Panc1 (cell line): ENCODE data around the gene CSTA. TPM values are rescaled to one million over a fixed set of nuclear protein-coding genes. Genes with fewer than 3 reads are reported as not detected.
A peak's percentile ranks its signal among the peaks of the same experiment; 100 is the strongest.

Experiments
- ATAC-seq: fragments of 200-7000 bp; cut with Tn5 transposase; 2 replicates; pipeline ENCODE4 v1.9.1; 2020; ENCODE audit warnings: mild to moderate bottlenecking, moderate library complexity
- BruUV-seq: library from RNA; stranded (reverse); fragments of 400-500 nt; replicated peaks from 2 replicates; lab custom pipeline; 2021; lab: Mats Ljungman, UMichigan
- CTCF ChIA-PET: fragments of 300-600 bp; sonication (Branson Sonifier 250); formaldehyde crosslinking; loops from one replicate; lab custom pipeline; 2022; ENCODE audit warnings: antibody characterized with exemption; lab: Charles Lee
- POLR2A ChIA-PET: fragments of 300-600 bp; sonication (Branson Sonifier 250); formaldehyde crosslinking; loops from one replicate; lab custom pipeline; 2022; ENCODE audit warnings: antibody characterized with exemption; lab: Charles Lee
- DNase-seq: peaks from one replicate; pipeline ENCODE4 v3.0.0-alpha.2; 2010; ENCODE audit warnings: low read depth, low spot score
- H3K27ac ChIP-seq: 2 replicates; pipeline ENCODE4 v1.5.1; 2011; ENCODE audit warnings: mild to moderate bottlenecking, low read length, inconsistent platforms
- H3K27me3 ChIP-seq: fragments of 200-500 bp; sonication (Bioruptor generic); 2 replicates; pipeline ENCODE4 v1.6.0; 2014; ENCODE audit warnings: low read length, inconsistent platforms; ENCODE audit not compliant: control insufficient read depth, insufficient read depth
- H3K36me3 ChIP-seq: fragments of 200-500 bp; sonication (Bioruptor generic); 2 replicates; pipeline ENCODE4 v1.5.1; 2014; ENCODE audit warnings: inconsistent platforms, mild to moderate bottlenecking, low read length, moderate library complexity; ENCODE audit not compliant: control insufficient read depth, insufficient read depth
- H3K4me1 ChIP-seq: 2 replicates; pipeline ENCODE4 v1.5.1; 2011; ENCODE audit warnings: inconsistent platforms, mild to moderate bottlenecking, low read length, moderate library complexity; ENCODE audit not compliant: control insufficient read depth, insufficient read depth
- H3K4me3 ChIP-seq, 2 experiments: 2 replicates each; pipeline ENCODE4 v1.5.1; 2011 to 2012; ENCODE audit warnings: low read depth in 2 of 2, low read length in 2 of 2, mild to moderate bottlenecking in 2 of 2, inconsistent platforms in 1 of 2, moderate library complexity in 1 of 2
- H3K9me3 ChIP-seq: fragments of 200-500 bp; sonication (Bioruptor generic); 2 replicates; pipeline ENCODE4 v1.5.1; 2014; ENCODE audit warnings: low read depth, mild to moderate bottlenecking, inconsistent platforms, low read length, moderate library complexity; ENCODE audit not compliant: control insufficient read depth, insufficient read depth
- CTCF ChIP-seq: fragments of 450-650 bp; IDR thresholded peaks from 2 replicates; pipeline ENCODE4 v1.5.1; 2017; ENCODE audit warnings: mild to moderate bottlenecking
- POLR2AphosphoS5 ChIP-seq: IDR thresholded peaks from 2 replicates; pipeline ENCODE4 v1.6.1; 2012; ENCODE audit warnings: mild to moderate bottlenecking, low read depth, low read length, moderate library complexity
- SIN3A ChIP-seq: IDR thresholded peaks from 2 replicates; pipeline ENCODE4 v1.6.1; 2012; ENCODE audit warnings: low read depth, mild to moderate bottlenecking, low read length, moderate library complexity, borderline replicate concordance; ENCODE audit not compliant: insufficient read depth
- TCF7L2 ChIP-seq: IDR thresholded peaks from 2 replicates; pipeline ENCODE4 v1.6.1; 2011; ENCODE audit warnings: mild to moderate bottlenecking, low read depth, low read length, inconsistent platforms
- in situ Hi-C: cut with HindIII; loops from 2 replicates; pipeline ENCODE4 v1.10.0; 2016; ENCODE audit warnings: low sequenced_read_pairs, low pct_unique_long_range_greater_than_20kb
- intact Hi-C: fragments of 100-400 bp; cut with micrococcal nuclease; formaldehyde crosslinking; loops from one replicate; pipeline ENCODE4 v1.10.0; 2022; ENCODE audit not compliant: unreplicated experiment
- total RNA-seq: library from RNA; stranded (reverse); gene quantifications from one replicate; pipeline ENCODE4 v1.2.1, GENCODE V29; 2021; ENCODE audit not compliant: unreplicated experiment
- TF ChIP-seq, protein P1 (sequence below), 2 experiments: IDR thresholded peaks; 2 replicates each; pipeline ENCODE4 v1.6.1; 2011 to 2012; ENCODE audit warnings: low read depth in 2 of 2, control low read depth in 1 of 2, low read length in 1 of 2, mild to moderate bottlenecking in 1 of 2, moderate library complexity in 1 of 2; ENCODE audit not compliant: insufficient read depth in 1 of 2

The CSTA gene
- total RNA-seq, 1 experiment from 2014 or later = not detected

- ChIA-PET CTCF (interaction anchor here (0.6 kb wide), 1 partner anchor 832 kb away, joined by 3 read pairs; no protein-coding TSS in a partner anchor), POLR2A (no interaction called here)
- TF ChIP-seq CTCF (0 out of 2 replicates have a peak, but pooled peaks have one; percentile 10), POLR2AphosphoS5 (no peak)
- Histone ChIP-seq H3K4me3 (no peak overlapping the region), H3K27me3 (no peaks in the 10 kb centered on the region), H3K4me1 (no peaks in the 10 kb centered on the region), H3K9me3 (no peaks in the 10 kb centered on the region), H3K36me3 (peaks cover 1% of the 10 kb centered on the region; the same call in 1 of the 2 replicates), H3K27ac (no peak overlapping the region)
- intact Hi-C loops (no loop called here), in situ Hi-C loops (no loop called here)
- no peak for DNase-seq
- BruUV-seq = no TSS peak
- no peak for ATAC-seq
These were observed 28.9 kb downstream of the CSTA start for GRCh38 chr3:122353893-122354401.

GRCh38 chr3:122355612-122356011, 30.6 kb downstream of the CSTA start:
- CTCF ChIA-PET = no interaction called here
- BruUV-seq = no TSS peak
- Histone ChIP-seq H3K36me3 (peaks cover 5% of the 10 kb centered on the region), H3K4me1 (no peaks in the 10 kb centered on the region), H3K27ac (no peak overlapping the region), H3K27me3 (no peaks in the 10 kb centered on the region), H3K4me3 (no peak overlapping the region), H3K9me3 (no peaks in the 10 kb centered on the region)
- TF ChIP-seq SIN3A (no peak), POLR2AphosphoS5 (no peak), TCF7L2 (no peak), CTCF (no peak)
- TF ChIP-seq, protein P1, sequence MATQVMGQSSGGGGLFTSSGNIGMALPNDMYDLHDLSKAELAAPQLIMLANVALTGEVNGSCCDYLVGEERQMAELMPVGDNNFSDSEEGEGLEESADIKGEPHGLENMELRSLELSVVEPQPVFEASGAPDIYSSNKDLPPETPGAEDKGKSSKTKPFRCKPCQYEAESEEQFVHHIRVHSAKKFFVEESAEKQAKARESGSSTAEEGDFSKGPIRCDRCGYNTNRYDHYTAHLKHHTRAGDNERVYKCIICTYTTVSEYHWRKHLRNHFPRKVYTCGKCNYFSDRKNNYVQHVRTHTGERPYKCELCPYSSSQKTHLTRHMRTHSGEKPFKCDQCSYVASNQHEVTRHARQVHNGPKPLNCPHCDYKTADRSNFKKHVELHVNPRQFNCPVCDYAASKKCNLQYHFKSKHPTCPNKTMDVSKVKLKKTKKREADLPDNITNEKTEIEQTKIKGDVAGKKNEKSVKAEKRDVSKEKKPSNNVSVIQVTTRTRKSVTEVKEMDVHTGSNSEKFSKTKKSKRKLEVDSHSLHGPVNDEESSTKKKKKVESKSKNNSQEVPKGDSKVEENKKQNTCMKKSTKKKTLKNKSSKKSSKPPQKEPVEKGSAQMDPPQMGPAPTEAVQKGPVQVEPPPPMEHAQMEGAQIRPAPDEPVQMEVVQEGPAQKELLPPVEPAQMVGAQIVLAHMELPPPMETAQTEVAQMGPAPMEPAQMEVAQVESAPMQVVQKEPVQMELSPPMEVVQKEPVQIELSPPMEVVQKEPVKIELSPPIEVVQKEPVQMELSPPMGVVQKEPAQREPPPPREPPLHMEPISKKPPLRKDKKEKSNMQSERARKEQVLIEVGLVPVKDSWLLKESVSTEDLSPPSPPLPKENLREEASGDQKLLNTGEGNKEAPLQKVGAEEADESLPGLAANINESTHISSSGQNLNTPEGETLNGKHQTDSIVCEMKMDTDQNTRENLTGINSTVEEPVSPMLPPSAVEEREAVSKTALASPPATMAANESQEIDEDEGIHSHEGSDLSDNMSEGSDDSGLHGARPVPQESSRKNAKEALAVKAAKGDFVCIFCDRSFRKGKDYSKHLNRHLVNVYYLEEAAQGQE (IDR thresholded peaks at IDR 0.05; ENCODE audit: insufficient read depth in 1 of 2, low read depth in 2 of 2, low read length in 1 of 2) = no peak
- ATAC-seq (0 out of 2 replicates have a peak, but pooled peaks have one; percentile 14), DNase-seq (no peak)
- in situ Hi-C loops (no loop called here), intact Hi-C loops (loop anchor here (2.0 kb wide), 1 partner anchor 49 kb away; no protein-coding TSS in a partner anchor)
- POLR2A ChIA-PET = no interaction called here
